ENCODE results near the gene KLHL9.

KLHL9 gene

DNA sequence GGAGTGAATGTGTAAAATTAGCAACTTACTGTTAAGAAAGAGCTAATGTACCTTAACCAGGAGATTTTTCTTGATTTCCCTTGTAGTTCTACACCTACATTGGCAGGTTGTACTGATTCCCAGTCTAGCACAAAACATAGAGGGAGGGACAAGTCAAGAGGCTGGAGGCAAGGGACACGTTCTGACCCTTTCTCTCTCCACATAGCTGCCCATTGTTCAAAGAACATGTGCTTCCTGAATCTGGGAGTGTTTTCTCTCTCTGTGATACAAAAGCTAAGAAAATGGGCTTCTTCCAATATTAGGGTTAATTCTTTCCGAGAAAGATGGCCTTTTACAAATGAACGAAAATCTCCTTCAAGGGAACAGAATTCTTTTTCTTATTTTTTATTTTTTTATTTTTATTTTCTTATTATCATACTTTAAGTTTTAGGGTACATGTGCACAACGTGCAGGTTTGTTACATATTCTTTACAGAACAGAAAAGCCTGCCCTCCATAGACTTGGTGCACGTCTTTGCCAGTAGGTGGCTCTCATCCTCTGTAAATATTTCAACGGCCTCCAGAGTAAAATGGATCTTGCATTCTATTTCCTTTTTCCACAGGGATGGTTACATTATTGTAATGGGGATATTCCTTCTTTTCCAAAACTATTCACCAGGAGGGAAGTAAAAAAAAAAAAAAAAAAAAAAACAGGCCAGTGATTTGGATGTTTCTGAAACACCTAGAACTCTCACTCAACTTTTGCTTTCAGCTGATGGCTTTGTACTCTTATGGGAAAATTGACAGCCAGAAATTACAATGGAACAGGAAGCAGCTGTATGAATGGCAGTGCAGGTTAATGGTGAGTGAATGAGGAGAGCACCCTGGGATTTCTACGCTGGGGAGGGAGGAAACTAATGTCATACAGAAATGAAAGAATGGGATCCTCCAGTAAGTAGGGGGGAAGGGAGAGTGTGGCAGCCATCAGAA is 17.0 kb downstream of the KLHL9 start:
- in situ Hi-C loops (cut with MboI; ENCODE audit: low sequenced_read_pairs): no loop called here

DNA sequence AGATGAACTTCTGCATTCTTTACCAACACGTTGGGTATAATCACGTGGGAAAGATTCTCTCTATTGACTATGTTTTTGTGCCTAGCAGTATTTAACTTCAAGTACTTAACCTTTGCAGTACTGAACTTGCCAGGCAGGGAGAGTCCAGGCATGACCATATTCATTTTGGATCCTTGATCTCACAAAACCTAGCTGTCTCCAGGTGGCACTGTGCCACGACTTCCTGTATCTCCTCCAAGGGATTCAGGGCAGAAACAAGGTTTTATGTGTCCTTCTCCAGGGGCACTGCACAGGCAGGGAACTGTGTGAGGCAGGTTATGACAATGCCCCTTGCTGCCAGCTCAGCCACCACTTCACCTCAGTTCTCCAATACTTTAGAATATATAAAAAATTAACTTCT is 18.3 kb downstream of the KLHL9 start:
- in situ Hi-C loops (cut with MboI; ENCODE audit: low sequenced_read_pairs): no loop called here

- in situ Hi-C loops (cut with MboI; ENCODE audit: low sequenced_read_pairs): no loop called here
Measured at GRCh38 chr9:21316032-21316842, 19.0 kb downstream of the KLHL9 start.

DNA sequence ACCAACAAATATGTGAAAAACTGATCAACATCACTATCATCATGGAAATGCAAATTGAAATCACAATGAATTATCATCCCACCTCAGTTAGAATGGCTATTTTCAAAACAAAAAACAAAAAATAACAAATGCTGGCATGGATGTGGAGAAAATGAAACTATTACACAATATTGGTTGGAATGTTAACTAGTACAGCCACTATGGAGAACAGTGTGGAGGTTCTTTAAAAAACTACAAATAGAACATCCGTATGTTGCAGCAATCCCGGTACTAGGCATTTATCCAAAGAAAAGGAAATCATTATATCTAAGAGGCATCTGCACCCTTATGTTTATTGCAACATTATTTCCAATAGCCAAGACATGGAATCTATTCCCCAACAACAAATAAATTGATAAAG is 21.1 kb downstream of the KLHL9 start:
- in situ Hi-C loops (cut with MboI; ENCODE audit: low sequenced_read_pairs): no loop called here

DNA sequence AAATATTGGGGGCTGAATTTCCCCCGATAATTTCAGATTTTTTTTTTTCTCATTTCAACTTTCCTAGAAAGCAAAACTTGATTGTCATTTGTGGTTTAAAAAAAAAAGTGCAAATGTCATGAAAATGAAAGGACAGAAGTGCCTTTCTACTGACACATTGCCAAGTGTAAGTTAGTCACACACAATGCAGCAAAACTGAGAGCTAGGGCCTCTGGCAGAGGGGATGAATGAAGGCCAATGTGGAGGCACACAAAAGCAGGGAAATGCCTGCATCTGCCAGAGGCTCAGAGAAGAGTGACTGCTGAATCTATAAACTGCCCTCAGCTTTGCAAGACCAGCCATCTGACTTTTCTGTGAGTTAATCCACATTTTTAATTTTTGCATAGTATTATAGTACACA is 23.3 kb downstream of the KLHL9 start:
- in situ Hi-C loops (cut with MboI; ENCODE audit: low sequenced_read_pairs): no loop called here

- in situ Hi-C loops (cut with MboI; ENCODE audit: low sequenced_read_pairs): no loop called here
Measured at GRCh38 chr9:21305213-21305612, 30.0 kb downstream of the KLHL9 start, which contains the start of gene IFNA5. Gene IFNA5 (minus strand): TSS chr9:21305313. CDS start chr9:21305256, 57 bp downstream.

GRCh38 chr9:21295992-21296391 is 39.2 kb downstream of the KLHL9 start:
- in situ Hi-C loops (cut with MboI; ENCODE audit: low sequenced_read_pairs): no loop called here

- in situ Hi-C loops (cut with MboI; ENCODE audit: low sequenced_read_pairs): no loop called here
Measured at GRCh38 chr9:21294904-21295538, 40.2 kb downstream of the KLHL9 start.

DNA sequence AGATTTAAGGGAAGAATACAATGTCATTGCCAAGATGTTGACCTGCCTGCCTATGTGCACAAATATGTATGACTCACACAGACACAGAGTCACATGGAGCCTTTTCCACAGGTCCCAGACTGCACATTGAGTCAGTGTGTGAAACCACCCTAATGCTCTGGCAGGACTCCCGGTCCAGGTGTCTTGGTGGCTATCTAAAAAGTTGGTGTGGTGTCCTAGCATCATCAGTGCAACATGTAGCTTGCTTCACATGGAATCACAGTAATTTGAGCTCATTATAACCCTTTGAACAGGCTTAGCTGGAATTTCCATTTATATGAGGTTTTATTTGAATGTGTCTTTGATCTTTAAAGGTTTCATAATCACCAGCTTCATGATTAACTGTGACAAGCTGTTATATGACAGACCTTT is 40.8 kb downstream of the KLHL9 start:
- in situ Hi-C loops (cut with MboI; ENCODE audit: low sequenced_read_pairs): no loop called here

DNA sequence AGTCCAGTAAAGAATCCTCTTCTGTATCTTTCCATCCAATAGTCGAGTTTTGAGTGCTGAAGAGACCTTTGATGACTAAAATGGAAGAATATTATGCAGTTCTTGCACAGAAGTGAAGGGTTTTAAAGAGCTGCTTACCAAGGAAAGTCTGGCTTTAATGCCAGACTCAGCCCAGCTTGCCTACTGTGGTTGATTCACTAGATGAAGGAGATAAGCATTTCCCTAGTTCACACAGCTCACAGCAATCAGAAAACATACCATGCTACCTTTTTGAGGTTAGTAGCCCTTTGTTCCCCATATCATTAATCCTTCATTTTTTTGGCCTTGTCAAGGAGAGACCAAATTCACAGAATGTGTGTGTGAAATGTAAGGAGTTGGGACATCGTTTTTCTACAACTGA is 45.4 kb downstream of the KLHL9 start:
- in situ Hi-C loops (cut with MboI; ENCODE audit: low sequenced_read_pairs): no loop called here

- in situ Hi-C loops (cut with MboI; ENCODE audit: low sequenced_read_pairs): no loop called here
Measured at GRCh38 chr9:21287280-21287679, 47.9 kb downstream of the KLHL9 start.

GRCh38 chr9:21286659-21287058 is 48.5 kb downstream of the KLHL9 start:
- in situ Hi-C loops (cut with MboI; ENCODE audit: low sequenced_read_pairs): no loop called here

- in situ Hi-C loops (cut with MboI; ENCODE audit: low sequenced_read_pairs): no loop called here
Measured at GRCh38 chr9:21286099-21286498, 49.1 kb downstream of the KLHL9 start.

GRCh38 chr9:21281275-21281674 is 53.9 kb downstream of the KLHL9 start:
- in situ Hi-C loops (cut with MboI; ENCODE audit: low sequenced_read_pairs): no loop called here

Measured in hTERT RPE-1 (cell line).